GM13976 (cell line): ENCODE results near the gene SPEF2.

Source experiments
- DNase-seq: peaks from one replicate; pipeline ENCODE4 v3.0.0; 2012; ENCODE audit warnings: low spot score
- in situ Hi-C: fragments of 300-500 bp; cut with MboI; formaldehyde crosslinking; loops from one replicate; pipeline ENCODE4 v1.12.0; 2022; ENCODE audit warnings: low sequenced_read_pairs, mixed read lengths, inconsistent platforms; ENCODE audit not compliant: unreplicated experiment
- TF ChIP-seq, protein P1 (sequence below): IDR thresholded peaks from 2 replicates; pipeline ENCODE4 v1.5.1; 2012; ENCODE audit warnings: borderline replicate concordance, mild to moderate bottlenecking; ENCODE audit not compliant: insufficient read depth; ENCODE audit errors: extremely low read depth, missing control alignments, control extremely low read depth

Gene SPEF2

DNA sequence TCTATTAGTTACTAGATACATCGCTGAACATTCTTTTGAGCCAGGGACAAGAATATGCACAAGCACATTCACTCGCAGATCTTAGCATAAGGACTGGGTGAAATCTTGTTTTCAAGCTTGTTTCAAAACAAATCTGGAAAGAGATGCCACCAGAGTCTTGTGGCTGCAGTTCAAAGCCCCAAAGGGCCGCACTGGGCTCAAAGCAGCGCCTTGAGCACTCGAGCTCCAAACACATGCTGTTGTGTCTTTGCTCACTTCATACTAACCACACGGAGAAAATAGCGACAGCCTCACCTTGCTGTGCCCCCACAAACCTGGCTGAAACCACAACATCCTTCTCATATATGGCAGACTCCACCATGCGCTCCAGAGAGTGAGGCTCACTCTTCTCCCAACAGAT, 204.8 kb downstream of the SPEF2 start:
- no peak for DNase-seq
- TF ChIP-seq, protein P1, sequence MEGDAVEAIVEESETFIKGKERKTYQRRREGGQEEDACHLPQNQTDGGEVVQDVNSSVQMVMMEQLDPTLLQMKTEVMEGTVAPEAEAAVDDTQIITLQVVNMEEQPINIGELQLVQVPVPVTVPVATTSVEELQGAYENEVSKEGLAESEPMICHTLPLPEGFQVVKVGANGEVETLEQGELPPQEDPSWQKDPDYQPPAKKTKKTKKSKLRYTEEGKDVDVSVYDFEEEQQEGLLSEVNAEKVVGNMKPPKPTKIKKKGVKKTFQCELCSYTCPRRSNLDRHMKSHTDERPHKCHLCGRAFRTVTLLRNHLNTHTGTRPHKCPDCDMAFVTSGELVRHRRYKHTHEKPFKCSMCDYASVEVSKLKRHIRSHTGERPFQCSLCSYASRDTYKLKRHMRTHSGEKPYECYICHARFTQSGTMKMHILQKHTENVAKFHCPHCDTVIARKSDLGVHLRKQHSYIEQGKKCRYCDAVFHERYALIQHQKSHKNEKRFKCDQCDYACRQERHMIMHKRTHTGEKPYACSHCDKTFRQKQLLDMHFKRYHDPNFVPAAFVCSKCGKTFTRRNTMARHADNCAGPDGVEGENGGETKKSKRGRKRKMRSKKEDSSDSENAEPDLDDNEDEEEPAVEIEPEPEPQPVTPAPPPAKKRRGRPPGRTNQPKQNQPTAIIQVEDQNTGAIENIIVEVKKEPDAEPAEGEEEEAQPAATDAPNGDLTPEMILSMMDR: no peak
- in situ Hi-C loops: no loop called here

DNA sequence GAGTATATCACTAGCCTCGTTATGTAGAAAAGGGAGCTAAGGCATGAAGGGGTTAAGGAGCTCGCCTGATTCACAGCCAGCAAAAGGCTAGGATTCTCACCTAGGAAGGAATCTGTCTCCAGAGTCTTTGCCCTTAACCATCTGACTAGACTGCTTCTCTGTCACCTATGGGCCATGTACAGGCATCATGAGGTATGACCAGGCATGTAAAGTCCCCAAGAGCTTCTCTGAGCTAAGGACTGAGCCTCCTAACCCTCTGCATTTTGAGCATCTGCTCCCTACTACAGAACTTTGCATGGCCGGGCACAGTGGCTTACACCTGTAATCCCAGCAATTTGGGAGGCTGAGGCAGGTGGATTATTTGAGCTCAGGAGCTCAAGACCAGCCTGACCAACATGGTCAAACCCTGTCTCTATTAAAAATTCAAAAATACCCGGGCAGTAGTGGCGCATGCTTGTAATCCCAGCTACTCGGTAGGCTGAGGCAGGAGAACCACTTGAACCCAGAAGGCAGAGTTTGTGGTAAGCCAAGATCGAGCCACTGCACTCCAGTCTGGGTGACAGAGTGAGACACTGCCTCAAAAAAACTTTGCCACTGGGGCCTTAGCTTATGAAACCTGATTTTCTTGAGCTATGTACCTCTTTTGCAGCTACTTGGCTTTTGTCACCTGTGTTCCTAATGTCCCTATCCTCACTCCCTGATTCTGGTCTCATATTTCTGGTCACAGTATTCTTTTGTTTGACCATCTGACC, 205.9 kb downstream of the SPEF2 start:
- TF ChIP-seq, protein P1: no peak
- in situ Hi-C loops: no loop called here
- no peak for DNase-seq

DNA sequence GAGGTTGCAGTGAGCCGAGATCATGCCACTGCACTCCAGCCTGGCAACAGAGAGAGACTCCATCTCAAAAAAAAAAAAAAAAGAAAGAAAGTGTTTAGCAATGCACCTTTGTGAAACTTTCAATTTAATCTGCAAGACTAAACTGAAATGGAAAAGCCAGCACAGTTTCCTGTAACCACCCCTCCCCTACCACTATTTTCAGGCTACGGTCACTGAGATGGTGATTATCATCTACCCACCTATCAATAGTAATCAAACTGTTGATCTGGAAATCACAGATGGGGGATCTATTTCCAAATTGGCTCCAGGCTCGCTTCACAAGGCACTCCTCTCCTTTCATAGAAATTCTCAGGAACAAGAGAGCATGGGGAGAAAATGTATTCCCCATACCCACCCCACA, 208.4 kb downstream of the SPEF2 start:
- in situ Hi-C loops: no loop called here
- DNase-seq: no peak
- TF ChIP-seq, protein P1: no peak

DNA sequence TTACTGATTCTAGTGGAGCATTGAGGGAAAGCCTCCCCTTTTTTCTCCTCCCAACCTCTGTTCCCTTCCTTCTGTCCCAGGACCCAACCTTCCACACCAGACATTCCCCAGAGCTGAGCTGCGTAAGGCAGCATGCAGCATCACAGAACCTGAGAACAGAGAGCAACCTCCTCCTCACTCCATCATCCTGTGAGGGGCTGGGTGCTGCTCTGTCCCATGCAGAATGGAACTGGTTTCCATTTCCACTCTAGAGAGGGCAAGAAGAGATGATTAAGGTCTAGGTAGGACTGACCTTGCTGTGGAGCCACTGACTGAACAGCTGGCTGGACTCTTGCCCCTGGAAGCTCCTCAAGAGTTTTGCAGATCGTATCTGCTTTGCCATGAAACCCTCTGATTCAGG, 208.9 kb downstream of the SPEF2 start:
- no peak for DNase-seq
- TF ChIP-seq, protein P1: no peak
- in situ Hi-C loops: no loop called here

DNA sequence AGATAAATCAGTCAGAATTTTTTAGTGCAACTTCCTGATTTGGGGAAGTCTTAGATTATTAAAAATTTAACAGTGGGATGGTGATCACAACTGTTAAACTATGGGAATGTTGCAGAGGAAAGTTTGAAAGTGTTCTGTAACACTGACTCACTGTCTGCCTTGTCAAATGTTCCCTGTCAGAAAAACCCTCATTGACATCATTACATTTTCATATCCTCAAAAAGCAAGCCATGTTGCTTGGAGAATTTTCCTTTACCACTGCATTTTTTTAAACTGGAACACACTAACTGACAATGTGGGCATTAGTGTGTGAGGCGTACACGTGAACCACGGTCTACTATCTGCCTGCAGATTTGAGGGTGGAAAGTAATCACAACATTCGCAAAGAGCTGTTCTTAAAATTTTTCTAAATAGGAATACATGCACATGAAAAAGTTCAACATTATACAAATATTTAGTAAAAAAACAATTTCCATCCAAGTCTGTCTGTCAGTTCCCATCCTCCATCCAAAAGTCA, 210.5 kb downstream of the SPEF2 start:
- in situ Hi-C loops: no loop called here

DNA sequence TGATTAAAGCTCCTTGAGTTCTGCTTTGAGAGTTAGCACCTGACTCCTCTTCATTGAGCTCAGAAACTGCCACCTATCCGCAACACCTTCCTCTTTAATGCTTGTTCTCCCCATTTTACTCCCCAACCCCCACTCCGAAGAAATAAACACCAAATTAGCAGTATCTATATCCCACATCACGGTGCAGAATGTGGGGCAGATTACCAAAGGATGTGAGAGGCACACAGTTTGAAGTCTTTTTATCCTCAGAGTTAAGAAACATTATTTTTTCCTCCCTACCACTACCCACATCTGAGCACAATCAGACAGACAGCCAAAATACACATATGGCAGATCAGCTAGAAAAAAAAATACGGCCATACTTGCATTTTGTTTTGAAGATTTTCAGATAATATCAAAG, 212.9 kb downstream of the SPEF2 start:
- no peak for DNase-seq
- in situ Hi-C loops: no loop called here
- TF ChIP-seq, protein P1: no peak

More for the DNA sequence above, 210.5 kb downstream of the SPEF2 start:
- DNase-seq: no peak
- TF ChIP-seq, protein P1: no peak
